Activated T-cell treated with anti-CD3 and anti-CD28 coated beads, Interleukin-2, amount 50 U/mL, for 1 hour (primary cell): ENCODE measurements around the gene INPP4A.

Experiments used
- DNase-seq: peaks from one replicate; pipeline ENCODE4 v3.0.0-alpha.2; 2020

INPP4A gene

DNA sequence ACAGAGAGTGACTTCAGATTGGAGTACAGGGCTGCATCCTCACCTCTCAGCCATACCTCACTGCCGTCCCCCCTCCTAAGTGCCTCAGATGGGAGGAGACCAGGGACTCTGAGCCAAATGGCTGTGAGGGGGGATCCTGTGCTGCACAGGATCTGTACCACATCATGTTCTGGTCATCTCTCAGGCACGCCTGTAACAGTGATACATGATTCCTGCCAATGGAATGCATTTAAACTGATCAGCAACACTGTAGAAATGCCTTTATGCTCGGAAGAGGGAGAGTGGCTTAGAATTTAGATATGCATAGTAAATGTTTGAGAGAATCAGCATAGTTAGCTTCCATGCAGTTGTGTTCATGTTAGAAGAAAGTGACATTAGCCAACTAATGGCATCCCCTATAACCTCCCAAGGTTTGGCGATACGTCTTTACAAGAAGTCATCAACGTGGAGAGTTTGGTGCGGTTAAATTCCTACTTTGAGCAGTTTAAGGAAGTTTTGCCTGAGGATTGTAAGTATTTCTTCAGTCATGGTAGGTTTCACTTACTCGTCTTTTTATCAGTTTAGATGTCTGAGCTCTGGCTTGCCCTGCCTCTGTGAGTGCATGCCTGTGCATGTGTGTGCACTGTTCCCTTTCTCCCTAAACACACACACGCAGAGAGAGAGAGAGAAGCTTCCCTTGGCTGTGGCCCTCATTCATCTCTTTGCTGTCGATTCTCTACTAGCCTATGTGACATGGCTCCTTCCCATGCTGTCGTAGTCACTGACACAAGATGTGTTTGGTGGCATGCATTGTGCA lies 123.7 kb downstream of the INPP4A start:
- DNase-seq, result no peak

DNA sequence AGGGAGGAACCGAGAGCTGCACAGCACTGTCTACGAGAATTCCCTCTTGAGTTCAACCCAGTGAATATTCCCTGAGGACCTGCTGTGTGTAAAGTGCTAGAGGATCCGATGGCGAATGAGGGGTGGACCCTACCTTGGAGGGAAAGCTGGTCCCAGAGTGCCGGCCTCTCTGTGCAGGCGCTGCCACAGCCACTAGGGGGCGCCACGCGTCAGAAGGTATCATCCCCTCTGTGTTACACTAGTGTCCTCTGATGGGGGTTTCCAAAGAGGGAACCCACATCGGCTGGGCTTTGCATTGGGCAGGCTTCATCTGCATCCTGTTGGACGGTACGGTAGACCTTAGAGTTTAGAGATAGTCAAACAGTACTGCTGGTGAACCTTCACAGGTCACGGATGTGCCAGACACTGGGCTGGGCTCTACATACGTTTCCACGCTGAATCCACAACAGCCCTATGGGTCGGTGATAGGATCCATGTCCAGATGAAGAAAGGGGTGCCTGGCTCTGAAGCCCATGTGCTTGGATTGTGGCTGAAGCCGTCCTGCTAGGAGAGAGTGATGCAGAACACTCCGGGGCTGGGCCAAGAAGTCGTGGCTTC lies 124.6 kb downstream of the INPP4A start:
- peak; percentile 78 for DNase-seq

DNA sequence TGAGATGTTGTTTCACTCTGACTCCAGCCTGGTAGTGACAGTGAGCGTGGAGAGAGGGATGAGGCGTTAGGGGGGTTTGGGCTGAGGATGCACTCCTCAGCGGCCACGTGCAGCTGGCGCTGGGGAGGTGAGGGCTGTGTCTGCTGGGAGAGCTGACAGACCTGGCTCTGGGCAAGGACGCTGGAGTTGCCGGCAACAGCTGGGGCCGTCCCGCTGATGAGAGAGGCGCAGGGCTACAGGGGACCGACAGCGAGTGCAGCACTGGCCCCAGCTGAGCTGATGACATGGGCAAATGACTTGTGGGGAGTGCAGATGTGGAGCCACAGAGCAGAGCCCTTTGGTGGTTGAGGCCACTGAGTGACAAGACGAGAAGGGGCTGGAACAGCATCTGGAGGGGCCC lies 125.3 kb downstream of the INPP4A start:
- no peak for DNase-seq

DNA sequence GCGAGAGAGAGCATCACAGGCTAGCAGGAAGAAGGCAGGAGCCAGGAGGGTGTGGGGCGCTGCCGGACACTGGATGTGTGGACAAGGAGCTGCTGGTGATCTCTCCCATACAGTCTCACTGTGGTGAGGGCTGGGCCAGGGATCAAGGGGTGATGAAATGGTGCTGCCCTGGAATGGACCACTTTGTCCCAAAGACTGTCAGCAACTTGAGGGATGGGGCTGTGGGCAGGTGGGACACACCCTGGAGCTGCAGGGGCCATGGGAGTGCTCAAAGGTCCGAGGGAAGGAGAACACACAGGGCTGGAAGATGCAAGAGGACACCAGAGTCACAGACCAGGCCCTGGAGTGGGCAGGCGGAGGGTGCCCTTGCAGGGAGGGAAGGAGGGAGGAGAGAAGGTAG lies 125.7 kb downstream of the INPP4A start:
- DNase-seq, result no peak

DNA sequence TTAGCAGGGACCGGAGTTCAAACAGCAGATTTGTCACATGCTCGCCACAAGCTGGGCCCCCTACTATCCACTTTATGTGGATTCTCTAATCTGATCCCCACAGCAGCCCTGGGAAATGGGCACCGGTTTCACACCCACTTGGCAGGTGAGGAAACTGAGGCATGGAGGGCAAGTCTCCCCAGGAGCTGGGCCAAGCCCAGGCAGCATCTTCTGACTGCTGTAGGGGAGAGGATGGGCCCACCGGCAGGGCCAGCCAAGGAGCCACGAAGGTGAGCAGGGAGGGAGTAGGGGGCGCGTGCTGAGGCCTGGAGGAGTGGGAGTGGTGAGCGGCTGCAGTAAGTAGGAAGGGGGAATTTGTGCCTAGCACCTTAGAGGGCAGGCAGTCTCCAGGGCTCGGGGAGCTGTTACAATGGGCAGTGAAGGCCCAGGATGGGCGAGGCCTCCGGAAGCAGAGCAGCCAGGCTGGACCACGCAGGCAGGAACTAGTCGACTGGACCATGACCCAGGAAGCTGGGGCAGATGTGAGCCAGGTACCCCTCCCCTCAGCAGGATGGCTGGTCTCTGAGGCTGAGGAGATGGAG lies 126.6 kb downstream of the INPP4A start:
- no peak for DNase-seq

DNA sequence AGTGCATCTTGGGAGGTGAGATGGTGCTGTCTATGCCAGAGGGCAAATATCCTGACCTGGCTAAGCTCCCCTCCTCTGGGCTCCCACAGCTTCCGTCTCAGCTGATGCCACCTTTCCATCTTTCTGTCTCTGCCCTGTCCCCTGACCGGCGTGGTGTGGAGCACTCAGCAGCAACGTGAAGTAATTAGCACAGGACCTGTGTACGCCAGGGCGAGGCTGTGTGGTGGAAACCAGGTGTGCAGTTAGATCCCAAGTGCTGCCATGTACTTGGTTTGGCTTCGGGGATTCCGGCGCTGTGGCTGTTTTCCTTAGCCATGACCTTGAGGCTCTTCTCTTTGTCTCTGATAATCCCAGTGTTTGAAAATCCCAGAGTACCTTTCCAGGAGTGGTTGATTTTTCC lies 127.1 kb downstream of the INPP4A start:
- DNase-seq, result no peak

DNA sequence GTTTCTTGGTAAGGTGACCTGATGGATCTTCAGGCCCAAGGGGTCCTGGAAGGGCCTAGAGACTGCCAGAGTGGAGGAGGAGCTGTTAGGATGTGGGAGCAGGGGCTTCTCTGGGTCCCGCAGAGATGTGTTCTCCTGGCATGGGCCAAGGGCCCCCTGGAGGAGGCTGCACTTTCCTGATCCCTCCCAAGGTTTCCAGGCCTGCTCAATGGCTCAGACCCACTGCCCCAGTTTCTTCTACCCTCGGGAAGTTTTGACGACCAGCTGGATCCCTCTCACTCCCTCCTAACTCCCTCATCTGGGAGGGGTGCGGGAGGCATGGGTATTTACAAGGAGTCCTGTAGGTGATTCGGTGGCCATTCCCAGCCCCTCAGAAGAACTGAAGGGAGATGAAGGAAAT lies 127.6 kb downstream of the INPP4A start:
- DNase-seq, result no peak

DNA sequence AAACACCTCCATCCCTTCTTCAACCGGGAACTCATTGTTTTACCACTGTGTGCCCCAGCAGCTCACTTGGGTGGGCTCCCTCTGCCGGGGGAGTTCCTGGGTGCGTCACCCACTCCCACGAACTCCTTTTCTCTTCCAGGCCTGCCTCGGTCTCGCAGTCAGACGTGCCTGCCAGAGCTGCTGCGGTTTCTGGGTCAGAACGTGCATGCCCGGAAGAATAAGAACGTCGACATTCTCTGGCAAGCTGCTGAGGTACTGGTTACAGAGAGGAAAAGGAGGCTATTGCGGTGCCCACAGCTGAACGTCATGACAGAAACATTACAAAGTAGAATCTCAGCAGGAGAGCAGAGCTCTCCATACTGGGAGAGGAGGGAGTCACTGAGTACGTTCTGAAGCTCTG lies 128.0 kb downstream of the INPP4A start:
- no peak for DNase-seq

DNA sequence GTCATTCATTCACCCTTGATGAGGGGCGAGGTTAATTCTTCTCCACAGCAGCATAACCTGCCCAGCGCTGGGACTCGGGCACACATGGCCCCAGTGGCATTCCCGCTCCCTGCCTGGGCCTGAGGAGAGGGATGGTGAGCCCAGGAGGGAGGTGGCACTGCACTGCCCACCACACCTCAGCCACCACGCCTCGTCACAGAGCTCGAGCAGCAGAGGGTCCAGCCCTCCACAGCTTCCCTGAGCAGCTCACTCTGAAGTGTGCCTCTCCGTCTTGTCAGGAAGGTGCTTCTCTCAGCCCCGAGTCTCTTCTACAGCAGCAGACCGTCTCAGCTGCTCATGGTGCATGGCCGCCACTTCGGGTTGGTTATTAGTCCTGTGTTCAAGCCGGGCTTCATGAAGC lies 128.8 kb downstream of the INPP4A start:
- no peak for DNase-seq

DNA sequence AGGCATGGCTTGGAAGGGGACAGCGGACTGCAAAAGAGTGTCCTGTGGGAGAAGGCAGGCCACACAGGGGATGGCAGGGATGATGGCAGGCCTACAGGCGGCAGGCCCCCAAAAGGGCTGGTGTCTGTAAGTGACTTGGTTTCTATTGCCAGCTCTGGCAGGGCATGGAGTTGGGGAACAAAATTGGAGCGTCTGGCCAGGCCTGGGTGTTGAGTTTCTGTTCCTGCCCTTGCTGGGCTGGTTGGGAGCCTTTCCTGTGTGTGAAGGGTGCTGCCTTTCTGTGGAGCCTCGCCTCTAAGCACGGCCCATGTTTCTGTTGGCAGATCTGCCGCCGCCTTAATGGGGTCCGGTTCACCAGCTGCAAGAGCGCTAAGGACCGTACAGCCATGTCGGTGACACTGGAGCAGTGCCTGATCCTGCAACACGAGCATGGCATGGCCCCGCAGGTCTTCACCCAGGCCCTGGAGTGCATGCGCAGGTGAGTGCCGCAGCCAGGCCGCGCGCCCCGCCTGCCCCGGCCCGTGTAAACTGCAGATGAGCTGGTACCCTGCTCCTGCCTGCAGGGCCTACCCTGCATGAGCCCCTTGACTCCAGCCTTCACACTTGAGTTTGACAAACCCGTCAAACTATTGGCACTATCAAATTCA lies 132.1 kb downstream of the INPP4A start:
- no peak for DNase-seq

DNA sequence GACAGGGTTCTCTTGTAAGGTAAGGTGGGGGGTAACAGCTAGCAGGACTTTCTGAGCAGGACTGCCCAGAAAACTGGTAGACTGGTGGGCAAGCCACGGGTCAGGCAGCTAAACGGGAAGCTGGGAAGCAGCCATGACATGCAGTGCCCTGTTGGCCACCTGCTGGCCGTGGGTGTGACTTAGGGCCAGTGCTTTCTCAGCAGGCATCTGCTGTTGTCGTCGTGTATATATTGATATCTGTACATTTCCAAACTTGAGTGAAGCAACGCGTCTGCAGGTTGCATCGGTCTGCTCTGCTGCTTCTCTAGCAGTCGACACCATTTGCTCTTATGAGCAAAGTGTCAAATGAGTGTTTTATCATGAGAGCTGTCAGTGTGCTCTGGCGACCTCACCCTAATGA lies 132.7 kb downstream of the INPP4A start:
- DNase-seq, result no peak

DNA sequence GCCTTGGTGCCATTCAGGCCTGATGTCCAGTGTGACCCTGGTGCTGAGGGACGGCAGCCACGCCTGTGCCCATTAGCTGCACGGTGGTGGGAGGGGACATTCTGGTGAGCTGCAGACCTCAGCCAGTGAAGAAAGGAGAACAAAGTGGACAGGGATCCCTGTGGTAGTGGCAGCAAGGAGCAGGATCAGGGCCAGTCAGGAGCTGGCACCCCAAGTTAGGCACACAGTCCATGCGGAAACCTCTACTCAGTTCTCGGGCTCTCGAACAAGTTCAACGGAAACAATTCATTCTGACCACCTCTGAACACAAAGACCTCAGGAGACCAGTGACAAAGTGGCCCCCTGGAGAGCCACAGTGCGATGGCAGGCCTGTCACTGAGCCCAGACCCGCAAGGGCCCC lies 133.6 kb downstream of the INPP4A start:
- DNase-seq, result no peak

DNA sequence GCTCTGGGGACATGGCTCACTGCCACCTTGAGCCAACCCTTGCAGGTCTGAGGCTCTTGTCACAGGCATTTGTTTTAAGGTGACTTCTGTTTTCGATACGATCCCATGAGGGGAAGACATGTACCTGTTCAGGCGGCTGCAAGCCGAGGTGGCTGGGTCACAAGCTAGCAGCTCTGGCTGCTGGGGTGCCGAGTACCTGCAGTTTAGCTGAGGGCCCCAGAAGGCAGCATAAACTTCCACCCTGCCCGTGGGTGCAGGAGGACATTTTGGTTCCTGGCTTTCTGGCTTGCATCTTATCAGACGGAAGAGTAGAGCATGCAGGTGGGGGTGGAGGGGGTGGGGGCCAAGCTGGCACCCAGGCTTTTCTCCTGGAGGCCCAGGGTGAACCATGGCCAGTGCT lies 135.3 kb downstream of the INPP4A start:
- no peak for DNase-seq

DNA sequence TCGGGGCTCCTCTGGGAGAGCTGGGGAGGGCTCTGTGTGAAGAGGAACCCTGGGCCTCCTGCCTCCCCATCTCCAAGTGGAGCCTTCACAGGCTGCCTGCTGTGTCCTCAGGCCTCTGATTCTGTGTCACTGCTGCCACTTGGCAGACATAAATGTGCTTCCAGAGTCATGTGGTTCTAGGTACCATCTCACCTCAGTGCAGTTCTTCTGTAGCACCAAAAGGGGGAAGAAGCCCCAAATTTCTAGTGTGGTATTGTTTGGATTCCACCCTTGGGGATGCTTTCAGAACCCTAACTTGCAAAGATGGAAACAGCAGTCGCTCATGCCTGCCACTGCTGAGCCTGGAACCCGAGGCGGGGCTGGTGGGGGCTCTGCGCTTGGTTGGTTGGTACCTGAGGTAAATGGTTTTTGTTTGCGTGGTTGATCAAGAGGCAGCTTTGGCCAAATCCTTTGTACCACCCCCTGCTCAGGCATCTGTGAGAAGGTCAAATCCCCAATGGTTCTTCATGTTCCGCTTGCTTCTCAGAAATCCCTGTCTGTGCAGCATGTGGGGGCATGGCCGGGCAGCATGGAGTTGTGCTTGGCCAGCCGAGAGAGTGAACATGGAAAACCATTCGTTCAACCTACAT lies 136.1 kb downstream of the INPP4A start:
- DNase-seq, result no peak

DNA sequence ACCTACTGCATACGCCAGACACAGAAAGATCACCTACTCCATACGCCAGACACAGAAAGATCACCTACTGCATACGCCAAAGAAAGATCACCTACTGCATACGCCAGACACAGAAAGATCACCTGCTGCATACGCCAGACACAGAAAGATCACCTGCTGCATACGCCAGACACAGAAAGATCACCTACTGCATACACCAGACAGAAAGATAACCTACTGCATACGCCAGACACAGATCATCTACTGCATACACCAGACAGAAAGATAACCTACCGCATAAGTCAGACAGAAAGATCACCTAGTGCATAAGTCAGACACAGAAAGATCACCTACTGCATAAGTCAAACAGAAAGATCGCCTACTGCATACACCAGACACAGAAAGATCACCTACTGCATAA lies 137.9 kb downstream of the INPP4A start:
- no peak for DNase-seq

DNA sequence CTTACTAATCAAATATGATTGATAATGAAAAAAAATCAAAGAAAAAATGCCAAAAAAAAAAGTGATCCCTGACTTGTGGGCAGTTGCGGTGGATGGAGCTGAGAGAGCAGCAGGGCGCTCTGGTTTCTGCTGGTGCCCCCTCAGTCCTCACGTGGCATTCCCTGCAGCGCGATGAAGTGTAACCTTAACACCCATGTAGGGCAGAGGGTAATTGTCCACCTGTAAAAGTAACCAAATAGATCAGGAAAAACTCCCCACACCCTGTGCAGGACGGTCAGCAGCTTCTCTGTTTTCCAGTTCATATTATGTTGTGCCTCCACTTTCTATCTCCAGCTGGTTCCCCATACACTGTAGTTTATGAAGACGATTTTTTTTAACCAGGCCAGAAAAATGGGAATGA lies 138.6 kb downstream of the INPP4A start:
- DNase-seq, result no peak

DNA sequence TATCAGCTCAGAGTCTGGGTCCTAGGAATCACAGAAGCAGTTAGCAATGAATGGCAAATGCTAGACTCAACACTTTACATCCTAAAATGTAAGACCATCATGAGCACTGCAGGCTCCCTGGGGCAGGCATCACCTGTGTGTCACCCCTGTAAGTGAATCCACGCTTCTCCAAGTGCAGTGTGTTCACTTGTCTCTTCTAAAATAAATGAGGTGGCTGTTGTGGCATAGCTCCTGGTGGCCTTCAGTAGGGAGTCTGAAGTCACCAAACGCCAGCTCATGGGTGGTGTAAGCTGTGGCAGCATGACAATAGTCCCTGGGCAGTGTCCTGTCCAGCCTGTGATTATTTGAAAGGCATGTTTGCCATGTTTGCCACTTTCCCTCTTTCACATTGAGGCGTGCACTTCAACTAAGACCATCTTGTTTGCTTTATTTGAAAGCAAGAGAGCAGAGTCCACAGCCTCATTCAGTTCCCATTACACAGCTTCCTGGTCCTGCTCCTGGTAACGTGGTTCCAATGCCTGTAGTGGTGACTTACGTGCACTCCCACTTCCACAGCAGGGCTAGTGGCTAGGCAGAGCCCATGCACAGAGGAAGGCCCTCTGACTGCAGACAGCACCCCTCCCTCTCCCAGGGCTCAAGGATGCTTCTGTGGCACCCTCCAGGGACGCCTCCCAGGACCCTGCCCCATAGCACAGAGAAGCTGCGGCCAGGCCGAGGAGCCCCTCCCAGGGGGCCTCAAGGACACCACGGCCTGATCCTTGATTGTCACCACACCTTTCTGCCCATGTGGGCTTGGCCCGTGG lies 139.4 kb downstream of the INPP4A start:
- no peak for DNase-seq

DNA sequence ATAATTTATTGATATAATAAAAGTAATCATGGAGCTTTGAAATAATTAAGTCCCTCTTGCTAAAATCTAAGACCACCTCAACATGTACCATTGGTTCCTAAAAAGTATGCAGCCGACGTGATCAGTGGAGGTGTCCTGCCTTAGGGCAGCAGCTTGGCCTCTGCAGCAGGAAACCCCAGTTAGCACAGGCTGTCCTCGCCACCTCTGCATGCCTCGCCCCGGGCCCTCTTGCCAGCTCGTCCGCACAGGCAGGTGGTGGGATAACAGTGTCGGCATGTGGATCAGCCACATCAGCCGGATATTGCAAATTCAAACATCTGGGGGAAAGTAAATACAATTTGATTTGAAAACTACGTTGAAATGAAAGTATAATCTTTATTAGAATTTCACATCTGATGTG lies 140.7 kb downstream of the INPP4A start:
- DNase-seq, result no peak

DNA sequence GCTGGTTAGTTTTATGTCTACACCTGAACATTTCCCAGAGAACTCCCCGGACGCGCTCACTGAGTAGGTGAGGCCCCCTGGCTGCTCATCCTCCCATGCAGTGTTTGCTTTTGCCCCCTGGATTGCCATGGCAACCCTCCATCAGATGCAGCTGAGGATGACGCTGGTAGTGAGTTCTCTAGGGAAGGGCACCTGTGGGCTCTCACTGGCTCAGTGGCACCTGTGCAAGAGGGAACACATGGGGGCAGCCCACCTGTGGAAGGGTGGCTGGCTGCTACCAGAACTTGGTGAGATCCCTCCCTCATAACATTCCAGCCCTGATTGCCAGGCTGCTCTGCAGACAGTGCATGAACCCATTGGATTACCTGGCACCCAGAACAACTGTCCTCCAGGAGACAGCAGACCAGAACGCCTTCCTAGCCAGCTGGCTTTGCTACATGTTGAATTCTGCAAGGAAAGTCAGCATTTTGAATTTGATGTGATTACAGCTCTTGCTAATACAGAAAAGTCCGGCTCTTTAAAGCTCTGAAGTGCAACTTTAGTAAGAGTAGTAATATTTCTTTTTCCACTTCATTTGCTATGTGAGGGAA lies 142.0 kb downstream of the INPP4A start:
- no peak for DNase-seq

DNA sequence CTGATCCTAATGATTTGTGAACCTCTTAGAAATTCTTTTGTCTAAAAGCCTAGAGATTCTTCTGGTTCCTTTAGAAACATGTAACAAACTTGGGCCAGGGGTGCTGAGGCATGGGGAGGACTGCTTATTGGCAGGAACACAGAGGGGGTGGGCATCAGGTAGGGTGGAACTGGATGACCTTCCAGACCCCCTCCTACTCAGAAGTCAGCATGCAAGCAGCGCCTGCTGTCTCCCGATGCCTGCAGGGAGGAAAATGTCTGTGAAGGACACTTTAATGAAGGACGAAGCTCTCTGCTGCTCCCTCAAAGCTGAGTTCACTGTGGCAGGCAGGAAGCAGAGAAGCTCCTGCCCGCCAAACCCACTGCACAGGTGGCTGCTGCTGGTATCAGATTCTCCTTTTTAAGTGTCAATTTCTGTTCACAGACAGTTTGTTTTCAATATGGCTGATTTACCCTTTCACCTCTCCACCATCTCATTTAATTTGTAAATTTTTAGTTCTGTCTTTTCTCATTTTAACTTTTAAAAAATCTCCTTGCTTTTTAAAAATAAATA lies 144.3 kb downstream of the INPP4A start:
- no peak for DNase-seq

DNA sequence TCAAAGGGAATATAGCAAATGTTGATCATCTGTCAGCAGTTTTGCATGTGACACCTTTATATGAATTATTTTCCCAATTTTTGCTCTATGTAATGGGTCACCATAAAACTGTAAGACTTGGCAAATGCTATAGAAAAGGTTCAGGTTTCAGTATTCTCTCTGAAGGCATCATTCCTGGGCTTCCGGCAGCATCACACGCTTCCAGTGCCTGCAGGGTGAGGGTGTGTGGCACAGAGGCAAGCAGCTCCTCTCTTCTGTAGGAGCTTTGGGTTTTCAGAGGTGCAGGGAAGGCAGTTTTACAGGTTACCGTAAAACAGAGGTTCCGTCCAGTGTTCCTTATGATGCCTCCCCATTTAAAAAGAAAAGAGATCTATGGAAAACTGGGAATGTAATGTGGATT lies 144.8 kb downstream of the INPP4A start:
- DNase-seq, result no peak

DNA sequence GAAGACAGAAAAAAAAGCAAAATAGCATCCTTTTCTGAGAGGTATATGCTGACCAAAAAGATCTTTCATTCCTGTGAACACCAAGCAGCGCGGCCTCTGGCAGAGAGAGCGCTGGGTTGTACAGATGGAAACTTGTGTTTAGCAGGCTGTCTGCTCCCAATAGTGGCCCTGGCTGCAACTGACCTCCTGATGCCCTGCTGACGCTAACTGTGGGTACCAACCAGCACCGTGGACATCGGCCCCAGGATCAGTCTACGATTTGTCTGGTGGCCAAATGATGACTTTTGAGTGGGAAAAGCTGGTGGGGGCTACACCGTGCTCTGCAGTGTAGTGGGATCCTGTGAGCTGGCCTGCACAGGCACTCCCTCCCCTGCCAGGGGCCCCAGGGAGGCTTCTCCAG lies 147.9 kb downstream of the INPP4A start:
- DNase-seq, result no peak
